HFF-Myc (cell line): Measurements from ENCODE around the gene SLC37A1.
A peak's percentile ranks its signal among the peaks of the same experiment; 100 is the strongest.

Source experiments
- DNase-seq: peaks from one replicate; pipeline ENCODE4 v3.0.0-alpha.2; 2011; ENCODE audit warnings: low read depth; ENCODE audit errors: extremely low read depth
- H3K4me3 ChIP-seq: replicated peaks from 2 replicates; pipeline ENCODE4 v1.5.1; 2011; ENCODE audit warnings: low read depth, mild to moderate bottlenecking, control low read depth, low read length
- TF ChIP-seq, protein P1 (sequence below): IDR thresholded peaks from 2 replicates; pipeline ENCODE4 v1.5.1; 2012; ENCODE audit warnings: mild to moderate bottlenecking, low read depth, low read length, control low read depth; ENCODE audit errors: missing control alignments

Gene SLC37A1

GRCh38 chr21:42490720-42491119 is 22.9 kb upstream of the SLC37A1 start:
- H3K4me3 ChIP-seq = no peak overlapping the region
- no peak for DNase-seq
- TF ChIP-seq, protein P1, sequence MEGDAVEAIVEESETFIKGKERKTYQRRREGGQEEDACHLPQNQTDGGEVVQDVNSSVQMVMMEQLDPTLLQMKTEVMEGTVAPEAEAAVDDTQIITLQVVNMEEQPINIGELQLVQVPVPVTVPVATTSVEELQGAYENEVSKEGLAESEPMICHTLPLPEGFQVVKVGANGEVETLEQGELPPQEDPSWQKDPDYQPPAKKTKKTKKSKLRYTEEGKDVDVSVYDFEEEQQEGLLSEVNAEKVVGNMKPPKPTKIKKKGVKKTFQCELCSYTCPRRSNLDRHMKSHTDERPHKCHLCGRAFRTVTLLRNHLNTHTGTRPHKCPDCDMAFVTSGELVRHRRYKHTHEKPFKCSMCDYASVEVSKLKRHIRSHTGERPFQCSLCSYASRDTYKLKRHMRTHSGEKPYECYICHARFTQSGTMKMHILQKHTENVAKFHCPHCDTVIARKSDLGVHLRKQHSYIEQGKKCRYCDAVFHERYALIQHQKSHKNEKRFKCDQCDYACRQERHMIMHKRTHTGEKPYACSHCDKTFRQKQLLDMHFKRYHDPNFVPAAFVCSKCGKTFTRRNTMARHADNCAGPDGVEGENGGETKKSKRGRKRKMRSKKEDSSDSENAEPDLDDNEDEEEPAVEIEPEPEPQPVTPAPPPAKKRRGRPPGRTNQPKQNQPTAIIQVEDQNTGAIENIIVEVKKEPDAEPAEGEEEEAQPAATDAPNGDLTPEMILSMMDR = no peak

GRCh38 chr21:42491328-42491727 is 22.3 kb upstream of the SLC37A1 start:
- TF ChIP-seq, protein P1 = no peak
- no peak for DNase-seq
- no peak overlapping the region for H3K4me3 ChIP-seq

- no peak for DNase-seq
- TF ChIP-seq, protein P1 = no peak
- no peak overlapping the region for H3K4me3 ChIP-seq
Measured at GRCh38 chr21:42492201-42492600, 21.5 kb upstream of the SLC37A1 start.

DNA sequence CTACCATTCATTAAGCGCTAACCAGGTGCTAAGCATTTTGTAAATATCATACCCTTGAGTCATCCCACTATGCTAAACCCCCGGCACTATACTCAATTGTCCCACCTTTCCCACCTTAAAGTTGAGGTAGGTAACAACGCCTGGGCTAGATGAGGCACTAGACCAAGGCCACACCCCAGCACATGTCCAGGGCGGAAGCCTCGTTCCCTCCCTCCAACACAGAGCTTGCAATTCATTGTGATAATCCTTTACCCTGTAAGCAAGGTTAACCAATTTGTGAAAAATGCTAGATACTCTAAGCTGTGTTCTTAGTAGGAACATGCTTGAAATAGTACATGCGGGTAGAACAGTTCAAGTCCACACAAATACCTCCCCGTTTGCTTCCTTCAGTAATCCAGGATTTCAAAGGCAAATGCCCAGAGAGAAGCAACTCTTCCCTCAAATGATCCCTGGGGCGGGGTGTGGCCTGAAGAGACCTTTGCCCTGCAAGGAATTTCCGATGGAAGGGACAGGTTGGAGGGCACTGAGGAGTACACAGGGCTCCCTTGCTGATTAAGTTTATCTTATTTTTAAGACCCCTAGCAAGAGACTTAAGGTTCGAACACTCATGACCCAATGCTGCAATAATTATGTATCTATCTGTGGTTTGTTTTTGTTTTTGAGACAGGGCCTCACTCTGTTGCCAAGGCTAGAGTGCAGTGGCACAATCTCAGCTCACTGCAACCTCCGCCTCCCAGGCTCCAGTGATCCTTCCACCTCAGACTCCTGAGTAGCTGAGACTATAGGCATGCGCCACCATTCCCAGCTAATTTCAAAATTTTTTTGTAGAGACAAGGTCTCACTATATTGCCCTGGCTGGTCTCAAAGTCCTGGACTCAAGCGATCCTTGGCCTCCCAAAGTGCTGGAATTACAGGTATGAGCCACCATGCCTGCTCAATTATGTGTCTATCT is 20.3 kb upstream of the SLC37A1 start:
- H3K4me3 ChIP-seq = no peak overlapping the region
- DNase-seq = no peak
- TF ChIP-seq, protein P1 = no peak

DNA sequence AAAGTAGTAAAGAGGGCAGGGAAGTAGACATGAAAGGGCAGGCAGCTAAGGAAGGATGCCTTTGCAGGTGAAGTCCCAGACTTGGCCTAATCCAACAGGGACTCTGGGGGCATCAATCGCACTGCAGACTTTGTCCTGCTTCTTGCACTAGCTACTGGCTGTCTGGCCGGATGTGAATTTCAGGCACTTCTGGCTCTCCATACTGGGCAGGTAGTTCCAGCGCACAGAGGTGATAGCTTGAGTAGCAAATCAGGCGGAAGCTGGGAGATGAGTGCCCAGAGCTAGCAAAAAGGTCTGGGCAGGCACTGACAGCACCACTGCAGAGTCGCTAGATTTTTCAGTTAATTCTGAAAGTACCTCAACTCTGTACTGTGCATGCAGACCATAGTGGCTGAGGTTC is 18.6 kb upstream of the SLC37A1 start:
- TF ChIP-seq, protein P1 = no peak
- no peak overlapping the region for H3K4me3 ChIP-seq
- no peak for DNase-seq

- DNase-seq = no peak
- TF ChIP-seq, protein P1 = no peak
Measured at GRCh38 chr21:42495765-42496119, 17.9 kb upstream of the SLC37A1 start.

More at GRCh38 chr21:42495765-42496119, 17.9 kb upstream of the SLC37A1 start:
- H3K4me3 ChIP-seq = peak overlapping the region; percentile 55
